Fibroblast of lung (primary cell): ENCODE measurements around the gene ACTA1. TPM values are rescaled to one million over a fixed set of nuclear protein-coding genes. Genes with fewer than 3 reads are reported as not detected.

ENCODE experiments used
- DNase-seq, 2 donors: peaks; one replicate each; pipeline versions ENCODE4 v3.0.0 to v3.0.0-alpha.2; 2010; ENCODE audit warnings: low read depth in 2 of 2
- H2AFZ ChIP-seq: 2 replicates; pipeline ENCODE4 v1.5.1; 2012; ENCODE audit warnings: low read length, control low read depth, inconsistent platforms
- H3K27ac ChIP-seq: 2 replicates; pipeline ENCODE4 v1.5.1; 2011; ENCODE audit warnings: low read length, control low read depth; ENCODE audit not compliant: insufficient read depth
- H3K27me3 ChIP-seq: 2 replicates; pipeline ENCODE4 v1.5.1; 2011; ENCODE audit warnings: mild to moderate bottlenecking, low read length; ENCODE audit not compliant: control insufficient read depth, insufficient read depth
- H3K36me3 ChIP-seq: 2 replicates; pipeline ENCODE4 v1.5.1; 2011; ENCODE audit warnings: low read length; ENCODE audit not compliant: control insufficient read depth, insufficient read depth
- H3K4me1 ChIP-seq: 2 replicates; pipeline ENCODE4 v1.5.1; 2011; ENCODE audit warnings: low read length; ENCODE audit not compliant: control insufficient read depth, insufficient read depth; ENCODE audit errors: extremely low read depth
- H3K4me2 ChIP-seq: 2 replicates; pipeline ENCODE4 v1.5.1; 2011; ENCODE audit warnings: low read length, control low read depth; ENCODE audit not compliant: insufficient read depth; ENCODE audit errors: extremely low read depth
- H3K4me3 ChIP-seq, 4 experiments: fragments of 200-600 bp in 1 of 4; sonication (generic) in 1 of 4; replicated peaks in 1 of 4; 2 replicates each; pipeline ENCODE4 v1.5.1; 2011 to 2016; ENCODE audit warnings: low read length in 4 of 4, low read depth in 3 of 4, mild to moderate bottlenecking in 3 of 4, control low read depth in 2 of 4, inconsistent platforms in 1 of 4, mixed read lengths in 1 of 4; ENCODE audit not compliant: insufficient read depth in 1 of 4; ENCODE audit errors: control extremely low read depth in 1 of 4
- H3K79me2 ChIP-seq: 2 replicates; pipeline ENCODE4 v1.5.1; 2012; ENCODE audit warnings: mild to moderate bottlenecking, low read length, inconsistent platforms; ENCODE audit not compliant: control insufficient read depth, insufficient read depth
- H3K9ac ChIP-seq: 2 replicates; pipeline ENCODE4 v1.5.1; 2011; ENCODE audit warnings: mild to moderate bottlenecking, low read length, control low read depth; ENCODE audit not compliant: insufficient read depth
- H3K9me3 ChIP-seq: 2 replicates; pipeline ENCODE4 v1.5.1; 2012; ENCODE audit warnings: low read depth, low read length; ENCODE audit not compliant: control insufficient read depth, insufficient read depth
- H4K20me1 ChIP-seq: 2 replicates; pipeline ENCODE4 v1.5.1; 2011; ENCODE audit warnings: low read length; ENCODE audit not compliant: control insufficient read depth, insufficient read depth; ENCODE audit errors: extremely low read depth
- CTCF ChIP-seq, 2 donors: IDR thresholded peaks in 1 of 2; conservative IDR thresholded peaks in 1 of 2; 1 replicate in 1 of 2; 2 replicates in 1 of 2; pipeline ENCODE4 v1.5.1; 2011 to 2012; ENCODE audit warnings: low read length in 2 of 2, control low read depth in 1 of 2, inconsistent platforms in 1 of 2, low read depth in 1 of 2, mild to moderate bottlenecking in 1 of 2
- EZH2 ChIP-seq: IDR thresholded peaks from 2 replicates; pipeline ENCODE4 v1.5.1; 2012; ENCODE audit warnings: low read length, control low read depth, mild to moderate bottlenecking; ENCODE audit errors: missing control alignments
- polyA plus RNA-seq, 2 donors: library from polyadenylated mRNA; depleted of rRNA in 1 of 2; stranded (reverse) in 1 of 2; unstranded in 1 of 2; fragments of >200 nt; gene quantifications; 2 replicates each; pipeline ENCODE4 v1.2.1, GENCODE V29; 2011 to 2012; ENCODE audit warnings: missing spikeins in 1 of 2
- total RNA-seq: library from RNA; depleted of rRNA; stranded (reverse); fragments of >200 nt; gene quantifications from 2 replicates; pipeline ENCODE4 v1.2.1, GENCODE V29; 2014

Gene ACTA1
- total and polyA plus RNA-seq, 2 donors (not counting 1 experiment from before 2014, with no cell fraction given): not detected

GRCh38 chr1:229432905-229433304 lies 989 bp downstream of the ACTA1 start:
- no peak overlapping the region for H3K4me2 ChIP-seq
- H3K27me3 ChIP-seq: peaks cover 55% of the 10 kb centered on the region
- H3K9me3 ChIP-seq: no peaks in the 10 kb centered on the region
- H3K4me1 ChIP-seq: no peaks in the 10 kb centered on the region
- no peak overlapping the region for H2AFZ ChIP-seq
- no peak for DNase-seq
- H3K27ac ChIP-seq: no peak overlapping the region
- H3K36me3 ChIP-seq: no peaks in the 10 kb centered on the region
- no peak overlapping the region for H3K4me3 ChIP-seq
- H4K20me1 ChIP-seq: no peaks in the 10 kb centered on the region
- no peak for TF ChIP-seq CTCF (conservative IDR thresholded peaks at IDR 0.05 in 1 of 2, IDR thresholded peaks at IDR 0.05 in 1 of 2; ENCODE audit: low read depth in 1 of 2, low read length in 2 of 2)
- peak; percentile 96 for TF ChIP-seq EZH2
- H3K79me2 ChIP-seq: no peaks in the 10 kb centered on the region
- no peak overlapping the region for H3K9ac ChIP-seq

GRCh38 chr1:229432116-229432461 lies 1.8 kb downstream of the ACTA1 start:
- Histone ChIP-seq H4K20me1 (no peaks in the 10 kb centered on the region), H3K79me2 (no peaks in the 10 kb centered on the region), H3K9me3 (no peaks in the 10 kb centered on the region), H3K4me2 (no peak overlapping the region), H3K9ac (no peak overlapping the region), H2AFZ (no peak overlapping the region), H3K36me3 (no peaks in the 10 kb centered on the region), H3K4me1 (no peaks in the 10 kb centered on the region), H3K4me3 (no peak overlapping the region), H3K27ac (no peak overlapping the region), H3K27me3 (peaks cover 55% of the 10 kb centered on the region)
- TF ChIP-seq EZH2 (no peak), CTCF (conservative IDR thresholded peaks at IDR 0.05 in 1 of 2, IDR thresholded peaks at IDR 0.05 in 1 of 2; ENCODE audit: low read depth in 1 of 2, low read length in 2 of 2) (no peak)
- no peak for DNase-seq

- Histone ChIP-seq H3K9ac (no peak overlapping the region), H3K4me3 (no peak overlapping the region), H3K4me2 (peak overlapping the region; percentile 25), H3K36me3 (no peaks in the 10 kb centered on the region), H3K79me2 (no peaks in the 10 kb centered on the region), H2AFZ (no peak overlapping the region), H3K4me1 (no peaks in the 10 kb centered on the region), H4K20me1 (no peaks in the 10 kb centered on the region), H3K9me3 (no peaks in the 10 kb centered on the region), H3K27me3 (peaks cover 55% of the 10 kb centered on the region), H3K27ac (no peak overlapping the region)
- no peak for DNase-seq
- TF ChIP-seq EZH2 (peak; percentile 89), CTCF (conservative IDR thresholded peaks at IDR 0.05 in 1 of 2, IDR thresholded peaks at IDR 0.05 in 1 of 2; ENCODE audit: low read depth in 1 of 2, low read length in 2 of 2) (no peak)
These were observed 2.4 kb downstream of the ACTA1 start for GRCh38 chr1:229431284-229432115.
